Measurements from ENCODE around the gene DAB2IP. TPM values are rescaled to one million over a fixed set of nuclear protein-coding genes. Genes with fewer than 3 reads are reported as not detected.
A peak's percentile ranks its signal among the peaks of the same experiment; 100 is the strongest.

The DAB2IP gene
- total and polyA plus RNA-seq, 2 experiments from 2014 or later: 8.9 to 42.8 TPM

- TF ChIP-seq ZNF462 (CRISPR knock-in tag; IDR thresholded peaks at IDR 0.05) (no peak), REST (IDR thresholded peaks at IDR 0.05; ENCODE audit: unreplicated experiment) (no peak), CREB1 (CRISPR knock-in tag; IDR thresholded peaks at IDR 0.05; ENCODE audit: low read depth) (no peak), STAT1 (IDR thresholded peaks at IDR 0.05; ENCODE audit: unreplicated experiment) (no peak), ZNF114 (CRISPR knock-in tag; IDR thresholded peaks at IDR 0.05) (no peak)
Observed at GRCh38 chr9:121674017-121674416, 22.6 kb downstream of the DAB2IP start (continued).

GRCh38 chr9:121674952-121675351 lies 23.5 kb downstream of the DAB2IP start:
- Histone ChIP-seq H3K79me2 (replicated peaks; ENCODE audit: insufficient read depth) (peaks cover 12% of the 10 kb centered on the region), H3K4me3 (no peak overlapping the region), H3K9me2 (ENCODE audit: insufficient read depth) (no peaks in the 10 kb centered on the region), H3K4me2 (no peak overlapping the region; the same call in 1 of the 2 replicates), H3K27me3 (ENCODE audit: insufficient read depth) (no peaks in the 10 kb centered on the region), H3K4me1 (ENCODE audit: insufficient read depth) (no peaks in the 10 kb centered on the region), H2AFZ (no peak overlapping the region), H3F3A (replicated peaks; ENCODE audit: low read depth) (0 out of 2 replicates have a peak, but pooled peaks cover 3% of the 10 kb centered on the region), H4K20me1 (replicated peaks; ENCODE audit: insufficient read depth) (peaks cover 8% of the 10 kb centered on the region), H3K27ac (ENCODE audit: low read depth) (no peak overlapping the region), H3K36me3 (ENCODE audit: insufficient read depth) (no peaks in the 10 kb centered on the region)
- DNase-seq (ENCODE audit: low spot score): peak; percentile 39
- H3K27ac Mint-ChIP-seq: no peak overlapping the region
- H3K27me3 Mint-ChIP-seq (ENCODE audit: insufficient read depth, low read depth, poor library complexity): peaks cover 3% of the 10 kb centered on the region
- H3K9me3 Mint-ChIP-seq: no peaks in the 10 kb centered on the region; the same call in 2 of the 3 replicates
- H3K4me3 Mint-ChIP-seq: no peak overlapping the region
- H3K36me3 Mint-ChIP-seq (ENCODE audit: low read depth): peaks cover 9% of the 10 kb centered on the region
- ATAC-seq: peak; percentile 78
- H3K4me1 Mint-ChIP-seq: peaks cover 28% of the 10 kb centered on the region
- no peak for TF ChIP-seq CREB1 (CRISPR knock-in tag; IDR thresholded peaks at IDR 0.05; ENCODE audit: low read depth)
- TF ChIP-seq EZH2phosphoT487 (IDR thresholded peaks at IDR 0.05; ENCODE audit: unreplicated experiment): no peak
- TF ChIP-seq STAT1 (IDR thresholded peaks at IDR 0.05; ENCODE audit: unreplicated experiment): no peak
- no peak for TF ChIP-seq ZNF331 (CRISPR knock-in tag; IDR thresholded peaks at IDR 0.05; ENCODE audit: low read depth)
- TF ChIP-seq JUNB (IDR thresholded peaks at IDR 0.05; ENCODE audit: unreplicated experiment): no peak
- no peak for TF ChIP-seq EZH2 (IDR thresholded peaks at IDR 0.05; ENCODE audit: low read depth, unreplicated experiment)
- no peak for TF ChIP-seq ETS1 (IDR thresholded peaks at IDR 0.05)
- TF ChIP-seq REST (IDR thresholded peaks at IDR 0.05; ENCODE audit: unreplicated experiment): no peak

Measured in GM23338 (cell line).